ENCODE results near the gene AGA.

Gene AGA

DNA sequence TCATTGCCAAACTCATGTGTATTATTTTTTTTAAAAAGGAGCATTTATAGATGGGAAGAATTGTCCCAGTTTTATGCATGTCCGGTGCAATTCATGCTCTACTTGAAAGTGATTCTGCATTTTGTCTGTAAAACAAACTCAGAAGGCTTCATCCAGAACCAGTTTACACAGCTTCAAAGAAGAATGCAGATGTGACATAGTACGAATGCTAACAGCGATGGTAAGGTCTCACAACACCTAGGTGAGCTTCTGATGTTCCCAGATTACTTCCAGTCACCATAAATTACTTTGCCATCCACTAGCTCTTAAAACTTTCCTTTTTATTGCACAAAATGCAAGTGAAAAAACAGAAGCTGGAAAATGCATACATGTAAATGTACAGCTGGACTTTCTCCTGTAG, 41.5 kb upstream of the AGA start:
- no peaks in the 10 kb centered on the region for H4K20me1 ChIP-seq (ENCODE audit: low read depth, low read length)
- H2AFZ ChIP-seq (ENCODE audit: low read depth, low read length, severe bottlenecking), result no peak overlapping the region
- no peak overlapping the region for H3K4me2 ChIP-seq (ENCODE audit: low read depth, low read length, poor library complexity, severe bottlenecking)
- no peak overlapping the region for H3K9ac ChIP-seq (ENCODE audit: low read length)
- H3K36me3 ChIP-seq (ENCODE audit: low read length), result no peaks in the 10 kb centered on the region
- H3K9me3 ChIP-seq (ENCODE audit: insufficient read depth, low read length), result no peaks in the 10 kb centered on the region
- H3K27ac ChIP-seq (ENCODE audit: low read depth, low read length), result no peak overlapping the region
- TF ChIP-seq, protein P1, sequence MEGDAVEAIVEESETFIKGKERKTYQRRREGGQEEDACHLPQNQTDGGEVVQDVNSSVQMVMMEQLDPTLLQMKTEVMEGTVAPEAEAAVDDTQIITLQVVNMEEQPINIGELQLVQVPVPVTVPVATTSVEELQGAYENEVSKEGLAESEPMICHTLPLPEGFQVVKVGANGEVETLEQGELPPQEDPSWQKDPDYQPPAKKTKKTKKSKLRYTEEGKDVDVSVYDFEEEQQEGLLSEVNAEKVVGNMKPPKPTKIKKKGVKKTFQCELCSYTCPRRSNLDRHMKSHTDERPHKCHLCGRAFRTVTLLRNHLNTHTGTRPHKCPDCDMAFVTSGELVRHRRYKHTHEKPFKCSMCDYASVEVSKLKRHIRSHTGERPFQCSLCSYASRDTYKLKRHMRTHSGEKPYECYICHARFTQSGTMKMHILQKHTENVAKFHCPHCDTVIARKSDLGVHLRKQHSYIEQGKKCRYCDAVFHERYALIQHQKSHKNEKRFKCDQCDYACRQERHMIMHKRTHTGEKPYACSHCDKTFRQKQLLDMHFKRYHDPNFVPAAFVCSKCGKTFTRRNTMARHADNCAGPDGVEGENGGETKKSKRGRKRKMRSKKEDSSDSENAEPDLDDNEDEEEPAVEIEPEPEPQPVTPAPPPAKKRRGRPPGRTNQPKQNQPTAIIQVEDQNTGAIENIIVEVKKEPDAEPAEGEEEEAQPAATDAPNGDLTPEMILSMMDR (IDR thresholded peaks at IDR 0.05; ENCODE audit: insufficient read depth, low read length, poor library complexity, severe bottlenecking), result no peak
- TF ChIP-seq EZH2phosphoT487 (conservative IDR thresholded peaks at IDR 0.05; ENCODE audit: low read length), result no peak
- no peak overlapping the region for H3K4me3 ChIP-seq (ENCODE audit: insufficient read depth, low read length, poor library complexity, severe bottlenecking)
- H3K9me2 ChIP-seq (replicated peaks; ENCODE audit: insufficient read depth, low read length), result no peaks in the 10 kb centered on the region
- H3K27me3 ChIP-seq (ENCODE audit: low read length), result no peaks in the 10 kb centered on the region
- no peaks in the 10 kb centered on the region for H3K79me2 ChIP-seq (ENCODE audit: insufficient read depth, low read length)
- no peaks in the 10 kb centered on the region for H3F3A ChIP-seq (ENCODE audit: insufficient read depth)

DNA sequence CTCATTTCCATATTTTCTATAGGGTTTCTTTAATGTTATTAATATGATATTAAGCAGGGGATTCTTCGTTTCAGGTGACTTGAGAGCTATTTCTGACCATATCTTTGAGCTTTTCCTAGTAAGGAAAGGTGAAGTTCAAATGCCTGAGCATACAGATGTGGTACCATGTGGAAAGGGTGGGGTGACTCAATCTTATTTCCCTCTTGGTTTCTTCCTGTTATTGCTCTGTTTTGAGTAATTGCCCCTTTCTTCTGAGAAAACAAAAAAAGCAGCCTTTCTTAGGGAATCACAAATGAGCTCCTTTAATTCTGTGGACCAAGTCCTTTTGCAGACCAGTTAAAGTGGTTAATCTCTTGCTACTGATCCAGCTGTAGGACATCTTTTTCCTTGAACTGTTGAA, 41.0 kb upstream of the AGA start:
- no peaks in the 10 kb centered on the region for H3K36me3 ChIP-seq (ENCODE audit: low read length)
- no peak overlapping the region for H2AFZ ChIP-seq (ENCODE audit: low read depth, low read length, severe bottlenecking)
- H4K20me1 ChIP-seq (ENCODE audit: low read depth, low read length), result no peaks in the 10 kb centered on the region
- no peaks in the 10 kb centered on the region for H3K9me3 ChIP-seq (ENCODE audit: insufficient read depth, low read length)
- H3K4me2 ChIP-seq (ENCODE audit: low read depth, low read length, poor library complexity, severe bottlenecking), result no peak overlapping the region
- H3K27ac ChIP-seq (ENCODE audit: low read depth, low read length), result no peak overlapping the region
- no peaks in the 10 kb centered on the region for H3K79me2 ChIP-seq (ENCODE audit: insufficient read depth, low read length)
- no peaks in the 10 kb centered on the region for H3F3A ChIP-seq (ENCODE audit: insufficient read depth)
- TF ChIP-seq EZH2phosphoT487 (conservative IDR thresholded peaks at IDR 0.05; ENCODE audit: low read length), result no peak
- TF ChIP-seq, protein P1 (IDR thresholded peaks at IDR 0.05; ENCODE audit: insufficient read depth, low read length, poor library complexity, severe bottlenecking), result no peak
- no peak overlapping the region for H3K9ac ChIP-seq (ENCODE audit: low read length)
- H3K4me3 ChIP-seq (ENCODE audit: insufficient read depth, low read length, poor library complexity, severe bottlenecking), result no peak overlapping the region
- no peaks in the 10 kb centered on the region for H3K27me3 ChIP-seq (ENCODE audit: low read length)
- no peaks in the 10 kb centered on the region for H3K9me2 ChIP-seq (replicated peaks; ENCODE audit: insufficient read depth, low read length)

DNA sequence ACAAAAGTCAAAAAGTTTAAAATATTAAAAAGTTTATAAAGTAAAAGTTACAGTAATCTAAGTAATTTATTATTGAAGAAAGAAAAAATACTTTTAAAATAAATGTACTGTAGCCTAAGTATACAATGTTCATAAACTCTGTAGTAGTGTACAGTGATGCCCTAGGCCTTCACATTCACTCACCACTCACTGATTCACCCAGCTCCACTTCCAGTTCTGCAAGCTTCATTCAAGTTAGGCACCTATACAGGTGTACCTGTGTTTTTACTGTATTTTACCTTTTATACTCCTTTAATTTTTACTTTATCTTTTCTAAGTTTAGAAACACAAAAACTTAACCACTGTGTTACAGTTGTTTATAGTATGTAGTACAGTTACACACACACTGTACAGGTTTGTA, 40.1 kb upstream of the AGA start:
- Histone ChIP-seq H3K4me2 (ENCODE audit: low read depth, low read length, poor library complexity, severe bottlenecking) (no peak overlapping the region), H3K9ac (ENCODE audit: low read length) (no peak overlapping the region), H2AFZ (ENCODE audit: low read depth, low read length, severe bottlenecking) (no peak overlapping the region), H3K9me3 (ENCODE audit: insufficient read depth, low read length) (no peaks in the 10 kb centered on the region), H3K4me3 (ENCODE audit: insufficient read depth, low read length, poor library complexity, severe bottlenecking) (no peak overlapping the region), H3K79me2 (ENCODE audit: insufficient read depth, low read length) (no peaks in the 10 kb centered on the region), H3K27me3 (ENCODE audit: low read length) (no peaks in the 10 kb centered on the region), H3K9me2 (replicated peaks; ENCODE audit: insufficient read depth, low read length) (no peaks in the 10 kb centered on the region), H4K20me1 (ENCODE audit: low read depth, low read length) (no peaks in the 10 kb centered on the region), H3K36me3 (ENCODE audit: low read length) (no peaks in the 10 kb centered on the region), H3F3A (ENCODE audit: insufficient read depth) (no peaks in the 10 kb centered on the region), H3K27ac (ENCODE audit: low read depth, low read length) (no peak overlapping the region)
- no peak for TF ChIP-seq EZH2phosphoT487 (conservative IDR thresholded peaks at IDR 0.05; ENCODE audit: low read length)
- TF ChIP-seq, protein P1 (IDR thresholded peaks at IDR 0.05; ENCODE audit: insufficient read depth, low read length, poor library complexity, severe bottlenecking), result no peak

DNA sequence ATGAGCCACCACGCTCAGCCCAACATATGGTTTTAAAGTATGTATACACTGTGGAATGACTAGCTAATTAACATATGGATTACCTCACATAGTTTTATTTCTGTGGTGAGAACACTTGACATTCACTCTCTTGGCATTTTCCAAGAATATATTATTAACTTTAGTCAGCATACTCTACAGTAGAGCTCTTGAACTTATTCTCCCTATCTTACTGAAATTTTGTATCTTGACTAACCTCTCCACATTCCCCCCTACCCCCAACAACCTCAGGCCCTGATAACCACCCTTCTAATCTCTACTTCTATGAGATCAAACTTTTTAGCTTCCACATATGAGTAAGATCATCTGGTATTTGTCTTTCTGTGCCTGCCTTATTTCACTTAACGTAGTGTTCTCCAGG, 38.6 kb upstream of the AGA start:
- Histone ChIP-seq H3K36me3 (ENCODE audit: low read length) (no peaks in the 10 kb centered on the region), H3K4me2 (ENCODE audit: low read depth, low read length, poor library complexity, severe bottlenecking) (no peak overlapping the region), H3K27me3 (ENCODE audit: low read length) (no peaks in the 10 kb centered on the region), H3F3A (ENCODE audit: insufficient read depth) (no peaks in the 10 kb centered on the region), H3K79me2 (ENCODE audit: insufficient read depth, low read length) (no peaks in the 10 kb centered on the region), H3K27ac (ENCODE audit: low read depth, low read length) (no peak overlapping the region), H2AFZ (ENCODE audit: low read depth, low read length, severe bottlenecking) (no peak overlapping the region), H3K9me3 (ENCODE audit: insufficient read depth, low read length) (no peaks in the 10 kb centered on the region), H4K20me1 (ENCODE audit: low read depth, low read length) (no peaks in the 10 kb centered on the region), H3K4me3 (ENCODE audit: insufficient read depth, low read length, poor library complexity, severe bottlenecking) (no peak overlapping the region), H3K9ac (ENCODE audit: low read length) (no peak overlapping the region), H3K9me2 (replicated peaks; ENCODE audit: insufficient read depth, low read length) (no peaks in the 10 kb centered on the region)
- TF ChIP-seq, protein P1 (IDR thresholded peaks at IDR 0.05; ENCODE audit: insufficient read depth, low read length, poor library complexity, severe bottlenecking), result no peak
- TF ChIP-seq EZH2phosphoT487 (conservative IDR thresholded peaks at IDR 0.05; ENCODE audit: low read length), result no peak
